Fibroblast of the aortic adventitia (primary cell): ENCODE measurements around the gene EPHB3. TPM values are rescaled to one million over a fixed set of nuclear protein-coding genes. Genes with fewer than 3 reads are reported as not detected.

ENCODE experiments used
- DNase-seq: peaks from one replicate; pipeline ENCODE4 v3.0.0-alpha.2; 2010; ENCODE audit warnings: low read depth
- H3K4me3 ChIP-seq: 2 replicates; pipeline ENCODE4 v1.5.1; 2011; ENCODE audit warnings: low read depth, mild to moderate bottlenecking, control low read depth, low read length, moderate library complexity
- CTCF ChIP-seq: IDR thresholded peaks from 2 replicates; pipeline ENCODE4 v1.5.1; 2011; ENCODE audit warnings: mild to moderate bottlenecking, low read length, control low read depth, inconsistent platforms; ENCODE audit not compliant: insufficient read depth
- total RNA-seq: library from RNA; depleted of rRNA; stranded (reverse); fragments of >200 nt; gene quantifications from 2 replicates; pipeline ENCODE4 v1.2.3, GENCODE V29; 2012; ENCODE audit warnings: low replicate concordance

EPHB3 gene
- total RNA-seq, 1 donor, result 2.5 TPM

- DNase-seq, result no peak
- peak overlapping the region; percentile 44 for H3K4me3 ChIP-seq
- TF ChIP-seq CTCF, result no peak
Measured at GRCh38 chr3:184568560-184568923, 7.0 kb downstream of the EPHB3 start.

- DNase-seq, result peak; percentile 98
- H3K4me3 ChIP-seq, result peak overlapping the region; percentile 66
- TF ChIP-seq CTCF, result no peak
Measured at GRCh38 chr3:184568924-184569829, 7.6 kb downstream of the EPHB3 start.

GRCh38 chr3:184570035-184570434 lies 8.4 kb downstream of the EPHB3 start:
- DNase-seq, result no peak
- TF ChIP-seq CTCF, result no peak
- no peak overlapping the region for H3K4me3 ChIP-seq

- no peak overlapping the region for H3K4me3 ChIP-seq
- no peak for TF ChIP-seq CTCF
- DNase-seq, result no peak
Measured at GRCh38 chr3:184570489-184570888, 8.9 kb downstream of the EPHB3 start.

GRCh38 chr3:184571750-184572377 lies 10.3 kb downstream of the EPHB3 start:
- no peak for DNase-seq
- TF ChIP-seq CTCF, result no peak
- no peak overlapping the region for H3K4me3 ChIP-seq

- H3K4me3 ChIP-seq, result no peak overlapping the region
- no peak for DNase-seq
- TF ChIP-seq CTCF, result no peak
Measured at GRCh38 chr3:184572633-184573270, 11.2 kb downstream of the EPHB3 start.
